H1 (cell line): ENCODE data around the gene TRABD2B.

ENCODE experiments used
- BCL11A ChIP-seq, 2 experiments: IDR thresholded peaks; one replicate each; pipeline ENCODE4 v1.6.1; 2011; ENCODE audit warnings: low read depth in 2 of 2, low read length in 2 of 2, mild to moderate bottlenecking in 2 of 2
- CTCF ChIP-seq, 3 experiments: IDR thresholded peaks; 1 replicate in 2 of 3; 2 replicates in 1 of 3; pipeline versions ENCODE4 v1.5.1 to v1.6.1; 2011; ENCODE audit warnings: low read length in 3 of 3, mild to moderate bottlenecking in 3 of 3, inconsistent platforms in 2 of 3, low read depth in 1 of 3, moderate library complexity in 1 of 3; ENCODE audit not compliant: insufficient read depth in 1 of 3; ENCODE audit errors: control extremely low read depth in 1 of 3
- EGR1 ChIP-seq: IDR thresholded peaks from 2 replicates; pipeline ENCODE4 v1.6.1; 2011; ENCODE audit warnings: low read depth, low read length, borderline replicate concordance
- EZH2 ChIP-seq: fragments of 200-600 bp; sonication (generic); IDR thresholded peaks from 2 replicates; pipeline ENCODE4 v1.7.1; 2012; ENCODE audit warnings: low read depth, mild to moderate bottlenecking, moderate library complexity, low read length, inconsistent platforms; ENCODE audit not compliant: severe bottlenecking
- HDAC6 ChIP-seq: IDR thresholded peaks from one replicate; pipeline ENCODE4 v1.7.1; 2012; ENCODE audit warnings: low read depth, mild to moderate bottlenecking, inconsistent platforms, low read length, moderate library complexity
- JUND ChIP-seq: IDR thresholded peaks from 2 replicates; pipeline ENCODE4 v1.6.1; 2011; ENCODE audit warnings: mild to moderate bottlenecking, improper control_type of control experiment, low read length
- KDM1A ChIP-seq: fragments of 200-600, 300-600 bp; sonication (generic); IDR thresholded peaks from 2 replicates; pipeline ENCODE4 v1.7.1; 2016; ENCODE audit warnings: mild to moderate bottlenecking, low read length, borderline replicate concordance
- SAP30 ChIP-seq: fragments of 300-600 bp; sonication (generic); IDR thresholded peaks from 2 replicates; pipeline ENCODE4 v1.7.1; 2012; ENCODE audit warnings: low read length, moderate library complexity, mild to moderate bottlenecking, inconsistent platforms; ENCODE audit not compliant: insufficient read depth, insufficient replicate concordance
- SIN3A ChIP-seq, 2 experiments: IDR thresholded peaks in 1 of 2; conservative IDR thresholded peaks in 1 of 2; 2 replicates each; pipeline ENCODE4 v1.6.1; 2011 to 2012; ENCODE audit warnings: low read length in 2 of 2, improper control_type of control experiment in 1 of 2, low read depth in 1 of 2, mild to moderate bottlenecking in 1 of 2
- TCF12 ChIP-seq: IDR thresholded peaks from 2 replicates; pipeline ENCODE4 v1.6.1; 2011; ENCODE audit warnings: low read depth, mild to moderate bottlenecking, low read length
- USF2 ChIP-seq: IDR thresholded peaks from 2 replicates; pipeline ENCODE4 v1.6.1; 2011; ENCODE audit warnings: low read length, improper control_type of control experiment

- TF ChIP-seq CTCF (IDR thresholded peaks at IDR 0.05; ENCODE audit: control extremely low read depth in 1 of 3, insufficient read depth in 1 of 3, low read depth in 1 of 3, low read length in 3 of 3) (no peak), EZH2 (no peak), TCF12 (no peak), EGR1 (no peak), USF2 (no peak), KDM1A (no peak), BCL11A (IDR thresholded peaks at IDR 0.05; ENCODE audit: low read depth in 2 of 2, low read length in 2 of 2) (no peak), SAP30 (no peak), JUND (no peak), SIN3A (conservative IDR thresholded peaks at IDR 0.05 in 1 of 2, IDR thresholded peaks at IDR 0.05 in 1 of 2; ENCODE audit: low read depth in 1 of 2, low read length in 2 of 2) (no peak), HDAC6 (no peak)
Observed at GRCh38 chr1:47821760-47822159, 175.4 kb downstream of the TRABD2B start.
